NB4 (cell line): ENCODE data around the gene VENTX.

Experiments used
- MAX ChIP-seq: IDR thresholded peaks from 2 replicates; pipeline ENCODE4 v1.6.1; 2011; ENCODE audit warnings: low read depth, low read length
- MYC ChIP-seq: IDR thresholded peaks from 2 replicates; pipeline ENCODE4 v1.6.1; 2011; ENCODE audit warnings: low read depth, low read length
- POLR2A ChIP-seq: IDR thresholded peaks from 2 replicates; pipeline ENCODE4 v1.6.1; 2011; ENCODE audit warnings: mild to moderate bottlenecking; ENCODE audit not compliant: insufficient read length; ENCODE audit errors: extremely low read depth
- TF ChIP-seq, protein P1 (sequence below): IDR thresholded peaks from one replicate; pipeline ENCODE4 v1.5.1; 2012; ENCODE audit warnings: low read depth, low read length

DNA sequence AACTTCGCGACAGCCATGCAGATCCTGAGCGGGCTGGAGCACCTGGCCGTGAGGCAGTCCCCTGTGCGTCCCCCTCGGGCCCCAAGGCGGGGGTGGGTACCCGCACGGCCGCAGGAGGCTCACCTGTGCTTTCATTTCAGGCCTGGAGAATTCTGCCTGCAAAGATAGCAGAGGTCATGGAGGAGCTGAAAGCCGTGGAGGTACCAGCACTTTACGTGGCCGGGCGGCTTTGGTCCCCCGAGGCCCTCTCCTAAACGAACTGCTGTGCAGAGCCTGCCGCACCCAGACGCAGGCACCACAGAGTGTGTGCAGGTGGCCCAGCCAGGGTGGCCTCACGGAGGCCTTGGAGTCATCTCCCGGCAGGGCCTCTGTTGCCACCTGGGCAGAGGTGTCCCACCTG is 18.8 kb upstream of the VENTX start:
- TF ChIP-seq, protein P1, sequence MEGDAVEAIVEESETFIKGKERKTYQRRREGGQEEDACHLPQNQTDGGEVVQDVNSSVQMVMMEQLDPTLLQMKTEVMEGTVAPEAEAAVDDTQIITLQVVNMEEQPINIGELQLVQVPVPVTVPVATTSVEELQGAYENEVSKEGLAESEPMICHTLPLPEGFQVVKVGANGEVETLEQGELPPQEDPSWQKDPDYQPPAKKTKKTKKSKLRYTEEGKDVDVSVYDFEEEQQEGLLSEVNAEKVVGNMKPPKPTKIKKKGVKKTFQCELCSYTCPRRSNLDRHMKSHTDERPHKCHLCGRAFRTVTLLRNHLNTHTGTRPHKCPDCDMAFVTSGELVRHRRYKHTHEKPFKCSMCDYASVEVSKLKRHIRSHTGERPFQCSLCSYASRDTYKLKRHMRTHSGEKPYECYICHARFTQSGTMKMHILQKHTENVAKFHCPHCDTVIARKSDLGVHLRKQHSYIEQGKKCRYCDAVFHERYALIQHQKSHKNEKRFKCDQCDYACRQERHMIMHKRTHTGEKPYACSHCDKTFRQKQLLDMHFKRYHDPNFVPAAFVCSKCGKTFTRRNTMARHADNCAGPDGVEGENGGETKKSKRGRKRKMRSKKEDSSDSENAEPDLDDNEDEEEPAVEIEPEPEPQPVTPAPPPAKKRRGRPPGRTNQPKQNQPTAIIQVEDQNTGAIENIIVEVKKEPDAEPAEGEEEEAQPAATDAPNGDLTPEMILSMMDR = no peak
- TF ChIP-seq MYC (no peak), POLR2A (no peak), MAX (no peak)
